HCT116 (cell line): ENCODE measurements around the gene PCSK6. TPM values are rescaled to one million over a fixed set of nuclear protein-coding genes. Genes with fewer than 3 reads are reported as not detected.

Experiments used
- ATAC-seq: fragments of 200-7000 bp; cut with Tn5 transposase; 2 replicates; pipeline ENCODE4 v1.9.1; 2020; ENCODE audit warnings: mild to moderate bottlenecking, moderate library complexity
- BruUV-seq: library from RNA; stranded (reverse); fragments of 400-500 nt; replicated peaks from 2 replicates; lab custom pipeline; 2021; lab: Mats Ljungman, UMichigan
- CTCF ChIA-PET: fragments of 300-600 bp; sonication (Branson Sonifier 250); formaldehyde crosslinking; loops from one replicate; lab custom pipeline; 2021; ENCODE audit warnings: antibody characterized with exemption; lab: Charles Lee
- POLR2A ChIA-PET: fragments of 300-600, 350-600 bp; sonication (Branson Sonifier 250); formaldehyde crosslinking; loops from one replicate; lab custom pipeline; 2021; ENCODE audit warnings: antibody characterized with exemption; lab: Charles Lee
- RAD21 ChIA-PET, 2 experiments: fragments of 300-600 bp; sonication (Branson Sonifier 250); formaldehyde crosslinking; loops; one replicate each; lab custom pipeline; 2023; ENCODE audit warnings: low total read pairs in 2 of 2; ENCODE audit not compliant: uncharacterized antibody in 2 of 2, unreplicated experiment in 2 of 2, low non-redundant PET in 1 of 2; lab: Charles Lee
- DNase-seq: peaks from one replicate; pipeline ENCODE4 v3.0.0-alpha.2; 2010; ENCODE audit warnings: low read depth, low spot score
- H2AFZ ChIP-seq: fragments of 200-600 bp; shearing (Covaris generic), sonication (generic); 2 replicates; pipeline ENCODE4 v1.6.1; 2017; ENCODE audit warnings: low read depth, mixed run types, mixed read lengths, antibody characterized with exemption, low read length; ENCODE audit not compliant: poor library complexity, severe bottlenecking
- H3K27ac ChIP-seq: 2 replicates; pipeline ENCODE4 v1.5.1; 2012; ENCODE audit warnings: low read depth, low read length
- H3K27me3 ChIP-seq: fragments of 200-600 bp; sonication (generic); 2 replicates; pipeline ENCODE4 v1.6.1; 2016; ENCODE audit warnings: mixed run types, low read length, mixed read lengths; ENCODE audit not compliant: insufficient read depth
- H3K36me3 ChIP-seq, 2 experiments: fragments of 200-500 bp in 1 of 2; fragments of 200-600 bp in 1 of 2; sonication (Bioruptor generic) in 1 of 2; sonication (generic) in 1 of 2; 2 replicates each; pipeline versions ENCODE4 v1.5.1 to v1.6.1; 2014 to 2016; ENCODE audit warnings: low read length in 2 of 2, inconsistent platforms in 1 of 2, mixed read lengths in 1 of 2, mixed run types in 1 of 2; ENCODE audit not compliant: insufficient read depth in 2 of 2, control insufficient read depth in 1 of 2
- H3K4me1 ChIP-seq, 2 experiments: fragments of 200-600 bp in 1 of 2; sonication (generic) in 1 of 2; 2 replicates each; pipeline versions ENCODE4 v1.5.1 to v1.6.1; 2012 to 2017; ENCODE audit warnings: low read length in 2 of 2, inconsistent platforms in 1 of 2, mild to moderate bottlenecking in 1 of 2, mixed read lengths in 1 of 2, mixed run types in 1 of 2, moderate library complexity in 1 of 2; ENCODE audit not compliant: insufficient read depth in 2 of 2, control insufficient read depth in 1 of 2
- H3K4me2 ChIP-seq: fragments of 200-600 bp; sonication (generic); 2 replicates; pipeline ENCODE4 v1.6.1; 2017; ENCODE audit warnings: mixed run types, low read length, mixed read lengths
- H3K4me3 ChIP-seq, 2 experiments: fragments of 200-600 bp in 1 of 2; sonication (generic) in 1 of 2; replicated peaks in 1 of 2; 2 replicates each; pipeline ENCODE4 v1.5.1; 2011 to 2016; ENCODE audit warnings: low read length in 2 of 2, control low read depth in 1 of 2, low read depth in 1 of 2, mild to moderate bottlenecking in 1 of 2, mixed read lengths in 1 of 2, mixed run types in 1 of 2
- H3K79me2 ChIP-seq: fragments of 200-600 bp; sonication (generic); 2 replicates; pipeline ENCODE4 v1.6.1; 2017; ENCODE audit warnings: mild to moderate bottlenecking, mixed run types, low read length, moderate library complexity, mixed read lengths; ENCODE audit not compliant: insufficient read depth
- H3K9ac ChIP-seq: fragments of 200-600 bp; sonication (generic); 2 replicates; pipeline ENCODE4 v1.6.1; 2016; ENCODE audit warnings: low read length, mixed read lengths
- H3K9me2 ChIP-seq: fragments of 200-600 bp; sonication (generic), shearing (Covaris generic); 2 replicates; pipeline ENCODE4 v1.6.1; 2017; ENCODE audit warnings: mixed run types, mild to moderate bottlenecking, moderate library complexity; ENCODE audit not compliant: insufficient read depth
- H3K9me3 ChIP-seq, 2 experiments: fragments of 200-500 bp in 1 of 2; fragments of 200-600 bp in 1 of 2; sonication (Bioruptor generic) in 1 of 2; sonication (generic) in 1 of 2; 2 replicates each; pipeline ENCODE4 v1.6.1; 2014 to 2017; ENCODE audit warnings: low read length in 2 of 2, mixed read lengths in 2 of 2, inconsistent platforms in 1 of 2, low read depth in 1 of 2, mild to moderate bottlenecking in 1 of 2, mixed run types in 1 of 2, moderate library complexity in 1 of 2; ENCODE audit not compliant: control insufficient read depth in 1 of 2, insufficient read depth in 1 of 2
- H4K20me1 ChIP-seq: fragments of 200-600 bp; sonication (generic), shearing (Covaris generic); 2 replicates; pipeline ENCODE4 v1.6.1; 2017; ENCODE audit warnings: mixed run types, mild to moderate bottlenecking, moderate library complexity; ENCODE audit not compliant: insufficient read depth
- EZH2phosphoT487 ChIP-seq: fragments of 200-600 bp; IDR thresholded peaks from 2 replicates; pipeline ENCODE4 v1.6.1; 2018; ENCODE audit warnings: antibody characterized with exemption, borderline replicate concordance
- JUND ChIP-seq: IDR thresholded peaks from 2 replicates; pipeline ENCODE4 v1.6.1; 2012
- POLR2A ChIP-seq: IDR thresholded peaks from 2 replicates; pipeline ENCODE4 v1.7.0; 2011; ENCODE audit warnings: borderline replicate concordance; ENCODE audit not compliant: insufficient read depth, insufficient read length; ENCODE audit errors: extremely low read depth
- SRF ChIP-seq: IDR thresholded peaks from 2 replicates; pipeline ENCODE4 v1.6.1; 2012; ENCODE audit warnings: low read depth
- TCF7L2 ChIP-seq: IDR thresholded peaks from 2 replicates; pipeline ENCODE4 v1.7.0; 2011; ENCODE audit warnings: borderline replicate concordance, inconsistent platforms; ENCODE audit not compliant: insufficient read depth, insufficient read length; ENCODE audit errors: extremely low read depth
- ZFX ChIP-seq: fragments of 450-650 bp; IDR thresholded peaks from 2 replicates; pipeline ENCODE4 v1.6.1; 2017
- intact Hi-C: fragments of 100-400 bp; cut with micrococcal nuclease; formaldehyde crosslinking; loops from 2 replicates; pipeline ENCODE4 v1.10.0; 2022
- total RNA-seq: library from RNA; stranded (reverse); gene quantifications from one replicate; pipeline ENCODE4 v1.2.1, GENCODE V29; 2021; ENCODE audit not compliant: unreplicated experiment

Gene PCSK6
- total RNA-seq, 1 experiment from 2014 or later: 13.5 TPM

DNA sequence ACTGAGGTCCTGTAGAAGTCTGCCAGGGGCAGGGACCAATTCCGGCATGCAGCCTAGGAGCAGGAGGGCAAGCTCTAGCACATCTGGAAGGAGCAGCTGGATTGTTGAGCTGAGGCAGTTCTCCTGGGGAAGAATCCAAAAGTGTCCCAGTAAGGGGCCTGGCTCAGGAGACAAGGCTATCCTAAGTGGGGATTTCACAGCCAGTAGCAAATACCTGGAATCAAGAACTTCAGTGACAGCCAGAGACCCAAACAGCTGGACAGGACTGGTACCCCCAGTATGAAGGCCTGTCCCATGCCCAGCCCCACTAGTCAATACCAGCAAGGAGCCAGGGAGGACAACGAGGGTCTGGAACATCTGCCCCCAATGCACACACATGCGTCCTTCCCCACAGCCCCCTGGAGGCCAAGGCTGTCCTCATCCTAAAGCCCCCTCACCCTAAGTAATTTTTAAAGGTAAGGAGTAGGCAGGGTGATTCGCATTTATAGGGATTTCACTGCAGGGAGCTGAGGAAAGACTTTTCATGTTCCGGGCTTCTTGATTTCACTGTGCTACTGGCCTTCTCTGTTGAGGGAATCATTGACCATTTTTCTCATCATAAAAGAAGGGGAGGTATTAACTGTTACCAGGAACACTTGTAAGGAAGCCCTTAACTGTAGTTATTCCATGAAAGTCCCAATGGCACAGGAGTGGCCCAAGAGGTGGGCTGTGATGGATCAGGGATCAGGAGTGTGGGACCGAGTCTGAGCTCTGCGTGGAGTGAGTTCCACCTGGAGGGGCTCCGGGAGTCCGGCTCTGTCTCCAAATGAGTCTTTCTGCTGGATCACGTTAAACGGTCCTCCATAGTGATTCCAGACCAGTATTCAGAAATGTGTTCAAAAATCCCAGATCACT, 235.1 kb downstream of the PCSK6 start:
- Histone ChIP-seq H3K4me3 (no peak overlapping the region), H3K79me2 (peaks cover 17% of the 10 kb centered on the region), H3K9me3 (no peaks in the 10 kb centered on the region), H3K9me2 (no peaks in the 10 kb centered on the region), H4K20me1 (peaks cover 5% of the 10 kb centered on the region; the same call in 1 of the 2 replicates), H3K27me3 (no peaks in the 10 kb centered on the region), H2AFZ (no peak overlapping the region), H3K4me1 (peaks cover 13 to 21% of the 10 kb centered on the region in 2 experiments), H3K4me2 (no peak overlapping the region), H3K36me3 (no peaks in the 10 kb centered on the region)
- ChIA-PET RAD21 (no interaction called here), POLR2A (no interaction called here)
- ATAC-seq (no peak), DNase-seq (no peak)
- BruUV-seq: no TSS peak
- TF ChIP-seq EZH2phosphoT487: no peak
- no peak for TF ChIP-seq POLR2A
- TF ChIP-seq ZFX: no peak
- TF ChIP-seq JUND: no peak
- no peak for TF ChIP-seq SRF
- no peak for TF ChIP-seq TCF7L2
- TF ChIP-seq, all 23 proteins: peak for 0
- CTCF ChIA-PET: no interaction called here
- intact Hi-C loops: loop anchor here (5.0 kb wide), 2 partner anchors 222 to 337 kb away; partner anchors contain the start of gene LRRK1
- Histone ChIP-seq H3K27ac (no peak overlapping the region), H3K9ac (no peak overlapping the region)

Other genes starting within 250 kb of the PCSK6 start
- gene CHSY1, start 237.7 kb downstream of the PCSK6 start, total RNA-seq: 25.4 TPM
- gene SELENOS, start 212.2 kb downstream of the PCSK6 start, total RNA-seq: 45.6 TPM
- 104 TPM for gene SNRPA1, start 194.5 kb downstream of the PCSK6 start, total RNA-seq
- gene TM2D3, start 162.7 kb upstream of the PCSK6 start, total RNA-seq: 35.2 TPM
- gene TARS3, start 234.8 kb upstream of the PCSK6 start, total RNA-seq: 11.1 TPM